ENCODE results near the gene AZIN2.

- TF ChIP-seq POLR2A (IDR thresholded peaks at IDR 0.05; ENCODE audit: low read length) (no peak), PBX3 (IDR thresholded peaks at IDR 0.05) (no peak), ESRRA (IDR thresholded peaks at IDR 0.05; ENCODE audit: borderline replicate concordance, low read length) (no peak), BHLHE40 (IDR thresholded peaks at IDR 0.05; ENCODE audit: low read depth, low read length) (no peak), CTCF (IDR thresholded peaks at IDR 0.05) (no peak), PHF8 (IDR thresholded peaks at IDR 0.05; ENCODE audit: borderline replicate concordance, low read depth) (no peak), JUNB (IDR thresholded peaks at IDR 0.05) (no peak), RCOR1 (IDR thresholded peaks at IDR 0.05; ENCODE audit: low read depth, low read length) (no peak)
Measured at GRCh38 chr1:33110477-33110876, 29.5 kb downstream of the AZIN2 start.
